GM13977 (cell line): ENCODE data around the gene ETFA.

Source experiments
- DNase-seq: peaks from one replicate; pipeline ENCODE4 v3.0.0; 2012; ENCODE audit warnings: low spot score
- in situ Hi-C: fragments of 300-500 bp; cut with MboI; formaldehyde crosslinking; loops from one replicate; pipeline ENCODE4 v1.12.0; 2022; ENCODE audit warnings: low sequenced_read_pairs, low pct_unique_long_range_greater_than_20kb, mixed read lengths, inconsistent platforms; ENCODE audit not compliant: unreplicated experiment
- TF ChIP-seq, protein P1 (sequence below): IDR thresholded peaks from 2 replicates; pipeline ENCODE4 v1.5.1; 2012; ENCODE audit warnings: mild to moderate bottlenecking, control low read depth; ENCODE audit not compliant: insufficient read depth; ENCODE audit errors: extremely low read depth, missing control alignments

Gene ETFA

GRCh38 chr15:76191539-76192244, 119.6 kb downstream of the ETFA start:
- TF ChIP-seq, protein P1, sequence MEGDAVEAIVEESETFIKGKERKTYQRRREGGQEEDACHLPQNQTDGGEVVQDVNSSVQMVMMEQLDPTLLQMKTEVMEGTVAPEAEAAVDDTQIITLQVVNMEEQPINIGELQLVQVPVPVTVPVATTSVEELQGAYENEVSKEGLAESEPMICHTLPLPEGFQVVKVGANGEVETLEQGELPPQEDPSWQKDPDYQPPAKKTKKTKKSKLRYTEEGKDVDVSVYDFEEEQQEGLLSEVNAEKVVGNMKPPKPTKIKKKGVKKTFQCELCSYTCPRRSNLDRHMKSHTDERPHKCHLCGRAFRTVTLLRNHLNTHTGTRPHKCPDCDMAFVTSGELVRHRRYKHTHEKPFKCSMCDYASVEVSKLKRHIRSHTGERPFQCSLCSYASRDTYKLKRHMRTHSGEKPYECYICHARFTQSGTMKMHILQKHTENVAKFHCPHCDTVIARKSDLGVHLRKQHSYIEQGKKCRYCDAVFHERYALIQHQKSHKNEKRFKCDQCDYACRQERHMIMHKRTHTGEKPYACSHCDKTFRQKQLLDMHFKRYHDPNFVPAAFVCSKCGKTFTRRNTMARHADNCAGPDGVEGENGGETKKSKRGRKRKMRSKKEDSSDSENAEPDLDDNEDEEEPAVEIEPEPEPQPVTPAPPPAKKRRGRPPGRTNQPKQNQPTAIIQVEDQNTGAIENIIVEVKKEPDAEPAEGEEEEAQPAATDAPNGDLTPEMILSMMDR: no peak
- in situ Hi-C loops: no loop called here
- no peak for DNase-seq

GRCh38 chr15:76190751-76191538, 120.3 kb downstream of the ETFA start:
- peak; percentile 95 for DNase-seq
- TF ChIP-seq, protein P1: peak; percentile 96
- in situ Hi-C loops: no loop called here

GRCh38 chr15:76190070-76190564, 121.2 kb downstream of the ETFA start:
- TF ChIP-seq, protein P1: no peak
- DNase-seq: no peak
- in situ Hi-C loops: no loop called here

DNA sequence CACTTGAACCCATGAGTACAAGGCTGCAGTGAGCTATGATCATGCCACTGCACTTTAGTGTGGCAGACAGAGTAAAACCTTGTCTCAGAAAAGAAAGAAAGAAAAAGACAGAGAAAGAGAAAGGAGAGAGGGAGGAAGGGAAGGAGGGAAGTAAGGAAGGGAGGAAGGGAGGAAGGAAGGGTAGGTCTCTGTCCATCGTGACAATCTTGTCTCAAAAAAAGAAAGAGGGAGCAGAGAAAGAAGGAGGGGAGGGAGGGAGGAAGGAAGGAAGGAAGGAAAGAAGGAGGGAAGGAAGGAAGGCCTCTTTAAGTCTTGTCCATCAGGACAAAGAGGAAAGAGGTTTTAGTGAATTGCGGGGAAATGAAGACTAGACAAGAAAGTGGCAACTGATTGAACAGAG, 122.2 kb downstream of the ETFA start:
- no peak for DNase-seq
- in situ Hi-C loops: no loop called here
- TF ChIP-seq, protein P1: no peak

DNA sequence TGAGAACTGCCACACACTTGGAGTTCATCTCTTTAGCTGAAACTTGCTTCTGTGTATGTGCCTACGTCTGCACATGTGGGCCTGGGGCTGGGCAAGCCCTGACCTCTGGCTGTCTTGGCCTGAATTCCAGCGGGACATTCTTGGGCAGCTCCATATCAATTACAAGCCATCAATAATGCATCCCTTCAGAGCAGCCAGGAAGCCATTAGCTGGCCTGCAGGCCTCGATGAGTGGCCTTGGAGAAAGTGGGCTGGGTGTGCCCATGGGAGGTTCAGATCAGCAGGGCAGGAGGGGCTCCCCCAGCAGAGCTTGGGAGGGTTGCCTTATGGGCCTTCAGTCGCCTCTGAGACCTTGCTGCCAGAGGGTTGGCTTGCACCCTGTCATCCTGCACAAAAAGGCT, 124.1 kb downstream of the ETFA start:
- TF ChIP-seq, protein P1: no peak
- DNase-seq: no peak
- in situ Hi-C loops: no loop called here

- DNase-seq: peak; percentile 60
- TF ChIP-seq, protein P1: peak; percentile 78
- in situ Hi-C loops: no loop called here
Observed at GRCh38 chr15:76185716-76186115, 125.6 kb downstream of the ETFA start.
